IMR-90 (cell line): ENCODE data around the gene FAM217A. TPM values are rescaled to one million over a fixed set of nuclear protein-coding genes. Genes with fewer than 3 reads are reported as not detected.

ENCODE experiments used
- ATAC-seq: fragments of 200-7000 bp; cut with Tn5 transposase; 2 replicates; pipeline ENCODE4 v1.9.1; 2020; ENCODE audit warnings: low read depth, mild to moderate bottlenecking, moderate library complexity
- BruUV-seq: library from RNA; stranded (reverse); fragments of 400-500 nt; replicated peaks from 2 replicates; lab custom pipeline; 2021; lab: Mats Ljungman, UMichigan
- CTCF ChIA-PET: fragments of 300-600 bp; formaldehyde crosslinking; extraction: SDS; loops from one replicate; lab custom pipeline; 2021; ENCODE audit warnings: antibody characterized with exemption; lab: Yijun Ruan, JAX
- POLR2A ChIA-PET: fragments of 300-600 bp; sonication (Branson Sonifier 250); formaldehyde crosslinking; loops from one replicate; lab custom pipeline; 2022; ENCODE audit warnings: antibody characterized with exemption; ENCODE audit not compliant: unreplicated experiment; lab: Charles Lee
- DNase-seq: peaks from one replicate; pipeline ENCODE4 v3.0.0; 2013
- H2AFZ ChIP-seq: replicated peaks from 2 replicates; pipeline ENCODE3; 2013; ENCODE audit warnings: low read length, mild to moderate bottlenecking; ENCODE audit not compliant: poor library complexity
- H2AK5ac ChIP-seq: 2 replicates; pipeline ENCODE4 v1.6.1; 2013; ENCODE audit warnings: low read depth, low read length, inconsistent platforms
- H2AK9ac ChIP-seq: replicated peaks from 2 replicates; pipeline ENCODE3; 2013; ENCODE audit warnings: mild to moderate bottlenecking, low read depth, low read length, moderate library complexity; ENCODE audit not compliant: poor library complexity
- H2BK120ac ChIP-seq: 2 replicates; pipeline ENCODE4 v1.6.1; 2013; ENCODE audit warnings: low read depth, low read length, inconsistent platforms
- H2BK15ac ChIP-seq: 3 replicates; pipeline ENCODE4 v1.6.1; 2013; ENCODE audit warnings: low read depth, low read length, inconsistent platforms
- H2BK20ac ChIP-seq: 2 replicates; pipeline ENCODE4 v1.6.1; 2013; ENCODE audit warnings: low read depth, mild to moderate bottlenecking, inconsistent platforms, low read length, moderate library complexity
- H2BK5ac ChIP-seq: 2 replicates; pipeline ENCODE4 v1.6.1; 2013; ENCODE audit warnings: mild to moderate bottlenecking, low read depth, low read length, inconsistent platforms; ENCODE audit not compliant: poor library complexity, severe bottlenecking
- H3K14ac ChIP-seq: replicated peaks from 2 replicates; pipeline ENCODE4 v1.6.1; 2013; ENCODE audit warnings: low read depth, low read length, inconsistent platforms
- H3K18ac ChIP-seq: 2 replicates; pipeline ENCODE4 v1.6.1; 2013; ENCODE audit warnings: low read depth, low read length, control low read depth
- H3K23ac ChIP-seq: 2 replicates; pipeline ENCODE4 v1.6.1; 2013; ENCODE audit warnings: low read depth, low read length, inconsistent platforms
- H3K27ac ChIP-seq: 2 replicates; pipeline ENCODE4 v1.5.1; 2013; ENCODE audit warnings: mild to moderate bottlenecking, control low read depth, low read length; ENCODE audit not compliant: insufficient read depth
- H3K27me3 ChIP-seq: 2 replicates; pipeline ENCODE4 v1.6.1; 2013; ENCODE audit warnings: low read length; ENCODE audit not compliant: control insufficient read depth, insufficient read depth
- H3K36me3 ChIP-seq: 2 replicates; pipeline ENCODE4 v1.6.1; 2013; ENCODE audit warnings: low read length, mixed read lengths; ENCODE audit not compliant: control insufficient read depth, insufficient read depth
- H3K4ac ChIP-seq: 2 replicates; pipeline ENCODE4 v1.6.1; 2013; ENCODE audit warnings: low read depth, low read length, inconsistent platforms
- H3K4me1 ChIP-seq: 2 replicates; pipeline ENCODE4 v1.6.1; 2013; ENCODE audit warnings: low read length, mixed read lengths; ENCODE audit not compliant: control insufficient read depth, insufficient read depth
- H3K4me2 ChIP-seq: 2 replicates; pipeline ENCODE4 v1.6.1; 2013; ENCODE audit warnings: low read depth, mild to moderate bottlenecking, control low read depth, low read length, moderate library complexity
- H3K4me3 ChIP-seq: 2 replicates; pipeline ENCODE4 v1.5.1; 2013; ENCODE audit warnings: low read depth, mild to moderate bottlenecking, control low read depth, low read length, moderate library complexity; ENCODE audit not compliant: insufficient read depth
- H3K56ac ChIP-seq: 2 replicates; pipeline ENCODE4 v1.6.1; 2013; ENCODE audit warnings: low read length, inconsistent platforms; ENCODE audit not compliant: insufficient read depth; ENCODE audit errors: extremely low read depth
- H3K79me1 ChIP-seq, 2 experiments: 2 replicates each; pipeline ENCODE4 v1.6.1; 2013; ENCODE audit warnings: low read length in 2 of 2, inconsistent platforms in 1 of 2, low read depth in 1 of 2
- H3K9ac ChIP-seq: 2 replicates; pipeline ENCODE4 v1.6.1; 2013; ENCODE audit warnings: low read depth, low read length, control low read depth
- H3K9me1 ChIP-seq: 2 replicates; pipeline ENCODE4 v1.6.1; 2013; ENCODE audit warnings: low read length, inconsistent platforms; ENCODE audit not compliant: insufficient read depth
- H3K9me3 ChIP-seq: 2 replicates; pipeline ENCODE4 v1.6.1; 2013; ENCODE audit warnings: low read length; ENCODE audit not compliant: control insufficient read depth, insufficient read depth
- H4K20me1 ChIP-seq: 2 replicates; pipeline ENCODE4 v1.6.1; 2013; ENCODE audit warnings: low read length, inconsistent platforms; ENCODE audit not compliant: insufficient read depth
- H4K5ac ChIP-seq: 2 replicates; pipeline ENCODE4 v1.6.1; 2013; ENCODE audit warnings: mild to moderate bottlenecking, low read depth, low read length, control low read depth
- H4K8ac ChIP-seq, 2 experiments: 2 replicates each; pipeline ENCODE4 v1.6.1; 2013; ENCODE audit warnings: low read depth in 2 of 2, low read length in 2 of 2, control low read depth in 1 of 2, inconsistent platforms in 1 of 2
- H4K91ac ChIP-seq: 2 replicates; pipeline ENCODE4 v1.6.1; 2013; ENCODE audit warnings: low read depth, low read length, inconsistent platforms; ENCODE audit not compliant: insufficient read depth
- BHLHE40 ChIP-seq: fragments of 150-350 bp; IDR thresholded peaks from 2 replicates; pipeline ENCODE4 v1.6.1; 2016; ENCODE audit warnings: mild to moderate bottlenecking, low read depth, low read length
- CEBPB ChIP-seq: IDR thresholded peaks from 2 replicates; pipeline ENCODE4 v1.6.1; 2012; ENCODE audit warnings: low read depth, low read length, improper control_type of control experiment
- CTCF ChIP-seq: conservative IDR thresholded peaks from 2 replicates; pipeline ENCODE4 v1.5.1; 2012; ENCODE audit warnings: mild to moderate bottlenecking, low read depth, low read length, improper control_type of control experiment
- ELK1 ChIP-seq: fragments of 150-350 bp; IDR thresholded peaks from 2 replicates; pipeline ENCODE4 v1.6.1; 2016; ENCODE audit warnings: low read depth, mild to moderate bottlenecking, low read length, moderate library complexity, borderline replicate concordance
- FOS ChIP-seq: fragments of 150-350 bp; IDR thresholded peaks from 2 replicates; pipeline ENCODE4 v1.6.1; 2016; ENCODE audit warnings: low read depth, low read length
- MAFK ChIP-seq: IDR thresholded peaks from 2 replicates; pipeline ENCODE4 v1.6.1; 2012; ENCODE audit warnings: low read depth, low read length, improper control_type of control experiment
- MAZ ChIP-seq: IDR thresholded peaks from 2 replicates; pipeline ENCODE4 v1.6.1; 2012; ENCODE audit warnings: low read depth, mild to moderate bottlenecking, low read length, improper control_type of control experiment, moderate library complexity, borderline replicate concordance
- MXI1 ChIP-seq: IDR thresholded peaks from 2 replicates; pipeline ENCODE4 v1.6.1; 2012; ENCODE audit warnings: low read depth, mild to moderate bottlenecking, low read length, moderate library complexity, borderline replicate concordance
- NFE2L2 ChIP-seq: fragments of 150-350 bp; IDR thresholded peaks from 2 replicates; pipeline ENCODE4 v1.6.1; 2016; ENCODE audit warnings: low read depth, mild to moderate bottlenecking, low read length
- POLR2A ChIP-seq: IDR thresholded peaks from 2 replicates; pipeline ENCODE4 v1.6.1; 2012; ENCODE audit warnings: mild to moderate bottlenecking, low read depth, low read length
- RAD21 ChIP-seq: IDR thresholded peaks from 2 replicates; pipeline ENCODE4 v1.6.1; 2012; ENCODE audit warnings: low read length, improper control_type of control experiment
- RFX5 ChIP-seq: IDR thresholded peaks from 2 replicates; pipeline ENCODE4 v1.8.0; 2012; ENCODE audit warnings: low read depth, mild to moderate bottlenecking, low read length, moderate library complexity
- SMC3 ChIP-seq: fragments of 150-350 bp; IDR thresholded peaks from 2 replicates; pipeline ENCODE4 v1.6.1; 2016; ENCODE audit warnings: low read depth, mild to moderate bottlenecking, antibody characterized with exemption, low read length, moderate library complexity
- WGBS, 2 experiments: methylation state at CpG; one replicate each; pipeline versions ENCODE4 v1.1.5 to v1.1.7; 2013; ENCODE audit warnings: missing lambda C conversion rate in 2 of 2; ENCODE audit not compliant: insufficient read length in 1 of 2; ENCODE audit errors: extremely low coverage in 2 of 2; 5-methylcytosine and 5-hydroxymethylcytosine counted together
- dilution Hi-C: fragments of 300-500 bp; cut with HindIII; formaldehyde crosslinking; loops from one replicate; pipeline ENCODE4 v1.14.3; 2018; ENCODE audit warnings: low sequenced_read_pairs; ENCODE audit not compliant: unreplicated experiment
- in situ Hi-C: fragments of 300-500 bp; cut with MboI; formaldehyde crosslinking; loops from 3 replicates; pipeline ENCODE4 v1.14.3; 2019; ENCODE audit warnings: low sequenced_read_pairs, inconsistent platforms, mixed read lengths
- intact Hi-C: fragments of 100-400 bp; cut with micrococcal nuclease; formaldehyde crosslinking; loops from 2 replicates; pipeline ENCODE4 v1.10.0; 2022
- polyA plus RNA-seq, 3 experiments: library from polyadenylated mRNA; depleted of rRNA; stranded (reverse); fragments of >200 nt; gene quantifications; 2 replicates each; pipeline ENCODE4 v1.2.3, GENCODE V29; 2012; ENCODE audit warnings: low replicate concordance in 1 of 3
- total RNA-seq: library from RNA; depleted of rRNA; stranded (reverse); fragments of >200 nt; gene quantifications from 2 replicates; pipeline ENCODE4 v1.2.3, GENCODE V29; 2012
- TF ChIP-seq, protein P1 (sequence below): fragments of 150-350 bp; IDR thresholded peaks from 2 replicates; pipeline ENCODE4 v1.6.1; 2017; ENCODE audit warnings: mild to moderate bottlenecking, antibody characterized with exemption, low read length, low read depth

FAM217A gene
- total and polyA plus RNA-seq, 2 of the 4 experiments (the other 2 are of a cell fraction): not detected

DNA sequence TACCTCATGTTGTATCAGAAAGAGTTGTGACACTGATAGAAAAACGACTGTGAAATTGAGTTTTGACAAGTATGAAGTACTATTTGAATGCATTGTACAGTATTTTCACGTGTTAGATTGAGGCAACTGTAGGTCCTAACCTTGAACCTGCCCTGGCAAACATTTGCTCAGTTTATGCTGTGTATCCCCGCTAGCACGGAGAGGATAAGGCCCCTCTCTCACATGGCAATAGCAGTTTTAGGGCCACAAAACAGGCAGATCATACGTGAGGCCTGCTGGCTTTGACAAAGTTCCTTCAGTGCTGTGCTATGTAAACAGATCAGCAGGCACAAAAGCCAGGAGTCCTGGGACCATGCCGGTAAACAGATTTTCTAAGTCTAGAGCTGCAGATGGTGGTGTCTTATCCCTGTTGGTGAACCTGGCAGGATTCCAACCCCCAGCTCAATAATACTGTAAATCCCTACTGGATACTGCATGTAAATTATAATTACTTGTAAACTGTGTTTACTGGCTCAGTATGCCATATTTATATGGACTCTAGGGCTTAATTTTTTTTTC, 23.8 kb upstream of the FAM217A start:
- Histone ChIP-seq H3K9me3 (no peaks in the 10 kb centered on the region), H4K20me1 (no peaks in the 10 kb centered on the region; the same call in 1 of the 2 replicates), H2BK5ac (no peak overlapping the region), H3K18ac (no peak overlapping the region), H4K8ac (no peak overlapping the region), H3K4ac (no peak overlapping the region), H2AK9ac (no peak overlapping the region), H2BK20ac (no peak overlapping the region), H3K36me3 (no peaks in the 10 kb centered on the region), H3K4me2 (no peak overlapping the region), H2AFZ (peak overlapping the region; percentile 53), H4K5ac (no peak overlapping the region), H2BK15ac (no peak overlapping the region), H4K91ac (no peak overlapping the region), H3K79me1 (no peaks in the 10 kb centered on the region), H3K9ac (no peak overlapping the region), H3K23ac (no peak overlapping the region), H3K4me3 (no peak overlapping the region), H2AK5ac (no peak overlapping the region), H3K27ac (no peak overlapping the region), H2BK120ac (no peak overlapping the region), H3K27me3 (peaks cover 29% of the 10 kb centered on the region), H3K56ac (no peak overlapping the region), H3K4me1 (no peaks in the 10 kb centered on the region), H3K9me1 (no peaks in the 10 kb centered on the region), H3K14ac (no peak overlapping the region)
- in situ Hi-C loops: no loop called here
- no TSS peak for BruUV-seq
- no peak for TF ChIP-seq RFX5
- TF ChIP-seq MXI1: no peak
- no peak for TF ChIP-seq MAZ
- TF ChIP-seq POLR2A: no peak
- no peak for TF ChIP-seq NFE2L2
- TF ChIP-seq, protein P1, sequence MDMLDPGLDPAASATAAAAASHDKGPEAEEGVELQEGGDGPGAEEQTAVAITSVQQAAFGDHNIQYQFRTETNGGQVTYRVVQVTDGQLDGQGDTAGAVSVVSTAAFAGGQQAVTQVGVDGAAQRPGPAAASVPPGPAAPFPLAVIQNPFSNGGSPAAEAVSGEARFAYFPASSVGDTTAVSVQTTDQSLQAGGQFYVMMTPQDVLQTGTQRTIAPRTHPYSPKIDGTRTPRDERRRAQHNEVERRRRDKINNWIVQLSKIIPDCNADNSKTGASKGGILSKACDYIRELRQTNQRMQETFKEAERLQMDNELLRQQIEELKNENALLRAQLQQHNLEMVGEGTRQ: no peak
- TF ChIP-seq FOS: no peak
- TF ChIP-seq SMC3: no peak
- no peak for TF ChIP-seq BHLHE40
- TF ChIP-seq CTCF: no peak
- TF ChIP-seq RAD21: no peak
- no peak for TF ChIP-seq MAFK
- no peak for TF ChIP-seq CEBPB
- TF ChIP-seq ELK1: no peak
- no peak for DNase-seq
- ChIA-PET POLR2A (no interaction called here), CTCF (interaction anchor here (1.1 to 1.4 kb wide), 2 partner anchors 9 to 14 kb away, joined by 3 to 5 read pairs; no protein-coding TSS in a partner anchor)
- dilution Hi-C loops: no loop called here
- WGBS, 2 experiments: 79% methylated on average over 3 of the region's 6 CpGs; no CpG with 5 or more reads in 1 of the 2 experiments
- no peak for ATAC-seq
- intact Hi-C loops: no loop called here
